Cardiac muscle cell (in vitro differentiated cells and primary cell): ENCODE data around the gene KRTAP12-4. TPM values are rescaled to one million over a fixed set of nuclear protein-coding genes. Genes with fewer than 3 reads are reported as not detected.

Experiments used
- DNase-seq, 2 donors: peaks; one replicate each; pipeline versions ENCODE4 v3.0.0 to v3.0.0-alpha.2; 2010 to 2017; ENCODE audit warnings: low read depth in 1 of 2, low spot score in 1 of 2
- H3K27ac ChIP-seq: fragments of 200-600 bp; sonication (generic); 2 replicates; pipeline ENCODE4 v1.5.1; 2016
- H3K27me3 ChIP-seq: fragments of 200-600 bp; sonication (generic); 2 replicates; pipeline ENCODE4 v1.6.0; 2016; ENCODE audit warnings: control low read depth
- H3K36me3 ChIP-seq: fragments of 200-600 bp; sonication (generic); 2 replicates; pipeline ENCODE4 v1.5.1; 2016; ENCODE audit warnings: control low read depth
- H3K4me1 ChIP-seq: fragments of 200-600 bp; sonication (generic); 2 replicates; pipeline ENCODE4 v1.8.1; 2017; ENCODE audit warnings: low read depth, mild to moderate bottlenecking, mixed run types
- H3K4me3 ChIP-seq: fragments of 200-600 bp; sonication (generic); 2 replicates; pipeline ENCODE4 v1.5.1; 2016; ENCODE audit warnings: mild to moderate bottlenecking
- H3K9me3 ChIP-seq: fragments of 200-600 bp; sonication (generic); 2 replicates; pipeline ENCODE4 v1.5.1; 2017; ENCODE audit warnings: low read depth, mild to moderate bottlenecking, control low read depth
- CTCF ChIP-seq: IDR thresholded peaks from 2 replicates; pipeline ENCODE4 v1.5.1; 2012; ENCODE audit warnings: low read depth, mild to moderate bottlenecking, low read length
- polyA plus RNA-seq: library from polyadenylated mRNA; unstranded; fragments of >200 nt; fragmentation: Nextera tagmentation; extraction: Ambion mirVana; gene quantifications from 2 replicates; pipeline ENCODE4 v1.2.1, GENCODE V29; 2016
- total RNA-seq: library from RNA; depleted of rRNA; stranded (reverse); fragments of >200 nt; gene quantifications from 2 replicates; pipeline ENCODE4 v1.2.3, GENCODE V29; 2016

KRTAP12-4 gene
- total and polyA plus RNA-seq, 2 experiments from 2014 or later, result not detected

- H3K4me1 ChIP-seq, result no peaks in the 10 kb centered on the region
- no peaks in the 10 kb centered on the region for H3K36me3 ChIP-seq
- no peak overlapping the region for H3K4me3 ChIP-seq
- no peaks in the 10 kb centered on the region for H3K27me3 ChIP-seq
- no peak for DNase-seq
- TF ChIP-seq CTCF, result no peak
- H3K27ac ChIP-seq, result no peak overlapping the region
- no peaks in the 10 kb centered on the region for H3K9me3 ChIP-seq
These were observed 23.4 kb upstream of the KRTAP12-4 start for GRCh38 chr21:44677881-44678280.

GRCh38 chr21:44671911-44672310 lies 17.5 kb upstream of the KRTAP12-4 start:
- Histone ChIP-seq H3K27ac (no peak overlapping the region), H3K27me3 (no peaks in the 10 kb centered on the region), H3K4me1 (no peaks in the 10 kb centered on the region), H3K9me3 (no peaks in the 10 kb centered on the region), H3K4me3 (no peak overlapping the region), H3K36me3 (no peaks in the 10 kb centered on the region)
- TF ChIP-seq CTCF, result no peak
- no peak for DNase-seq

- Histone ChIP-seq H3K36me3 (no peaks in the 10 kb centered on the region), H3K27me3 (no peaks in the 10 kb centered on the region), H3K27ac (no peak overlapping the region), H3K4me1 (no peaks in the 10 kb centered on the region), H3K4me3 (no peak overlapping the region), H3K9me3 (no peaks in the 10 kb centered on the region)
- no peak for DNase-seq
- no peak for TF ChIP-seq CTCF
These were observed 16.4 kb upstream of the KRTAP12-4 start for GRCh38 chr21:44670642-44671432.

- Histone ChIP-seq H3K9me3 (no peaks in the 10 kb centered on the region), H3K36me3 (no peaks in the 10 kb centered on the region), H3K27me3 (no peaks in the 10 kb centered on the region), H3K4me1 (no peaks in the 10 kb centered on the region), H3K4me3 (no peak overlapping the region), H3K27ac (no peak overlapping the region)
- no peak for DNase-seq
- TF ChIP-seq CTCF, result no peak
These were observed 13.2 kb upstream of the KRTAP12-4 start for GRCh38 chr21:44667612-44668011.

GRCh38 chr21:44666401-44667320 lies 12.2 kb upstream of the KRTAP12-4 start, which contains the start of gene KRTAP12-2:
TSS of gene KRTAP12-2 (minus strand) at chr21:44666927. CDS start at chr21:44666886, 41 bp downstream.
- Histone ChIP-seq H3K36me3 (no peaks in the 10 kb centered on the region), H3K27ac (no peak within 1 kb of the TSS), H3K4me3 (no peak within 1 kb of the TSS), H3K27me3 (no peaks in the 10 kb centered on the region), H3K9me3 (no peaks in the 10 kb centered on the region), H3K4me1 (no peaks in the 10 kb centered on the region)
- no peak for DNase-seq
- no peak for TF ChIP-seq CTCF
